SH-SY5Y (cell line): ENCODE results near the gene BZW2.

ENCODE experiments used
- GATA2 ChIP-seq: IDR thresholded peaks from 2 replicates; pipeline ENCODE4 v1.6.1; 2011; ENCODE audit warnings: mild to moderate bottlenecking, low read depth, low read length
- GATA3 ChIP-seq: IDR thresholded peaks from 2 replicates; pipeline ENCODE4 v1.6.1; 2011; ENCODE audit warnings: low read depth, mild to moderate bottlenecking, low read length, moderate library complexity

BZW2 gene

DNA sequence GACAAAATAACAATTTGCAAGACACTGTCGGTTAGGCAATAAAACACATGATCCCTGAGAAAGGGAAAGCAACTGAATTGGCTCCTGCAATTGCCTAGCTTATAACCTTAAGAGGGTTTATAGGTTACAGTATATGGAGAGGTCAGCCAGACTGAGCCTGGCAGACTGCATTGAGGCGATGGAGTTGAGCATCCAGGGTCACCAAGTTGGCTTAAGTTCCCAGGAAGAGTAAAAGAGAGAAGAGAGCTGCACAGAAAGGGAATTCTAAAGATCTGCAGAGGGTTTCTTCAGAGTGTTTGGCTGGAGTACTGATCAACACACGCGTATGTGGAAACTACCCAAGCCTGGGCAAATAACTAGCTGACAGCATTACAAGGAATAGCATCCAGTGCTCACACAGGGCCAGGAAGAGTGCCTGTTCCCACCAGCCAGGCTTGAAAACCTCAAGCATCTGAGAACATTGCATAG is 11.7 kb upstream of the BZW2 start:
- TF ChIP-seq GATA2 (no peak), GATA3 (no peak)

DNA sequence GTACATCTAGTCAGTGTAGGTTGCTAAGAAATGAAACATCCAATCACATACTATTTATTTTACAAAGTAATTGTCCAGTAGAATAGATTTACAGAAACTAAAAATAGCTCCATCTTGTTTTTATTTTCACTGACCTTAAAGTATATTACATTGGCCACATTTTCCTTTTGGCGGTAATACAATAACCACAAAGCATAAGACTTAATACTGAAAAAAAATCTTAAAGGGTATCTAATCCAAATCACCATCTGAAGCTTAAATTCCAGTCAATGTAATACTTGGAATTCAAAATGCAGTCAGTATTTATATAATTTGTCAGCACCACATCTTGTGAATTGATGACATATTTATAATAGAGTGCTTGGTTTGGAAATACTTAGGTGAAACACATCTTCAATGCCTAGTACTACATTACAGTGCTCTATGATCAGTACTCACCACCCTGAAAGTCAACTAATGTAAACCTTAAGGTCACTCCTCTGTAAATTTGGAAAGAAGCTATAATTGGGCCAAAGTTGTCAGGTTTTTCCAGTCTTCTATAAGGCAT is 9.4 kb upstream of the BZW2 start:
- TF ChIP-seq GATA3 (no peak), GATA2 (no peak)

DNA sequence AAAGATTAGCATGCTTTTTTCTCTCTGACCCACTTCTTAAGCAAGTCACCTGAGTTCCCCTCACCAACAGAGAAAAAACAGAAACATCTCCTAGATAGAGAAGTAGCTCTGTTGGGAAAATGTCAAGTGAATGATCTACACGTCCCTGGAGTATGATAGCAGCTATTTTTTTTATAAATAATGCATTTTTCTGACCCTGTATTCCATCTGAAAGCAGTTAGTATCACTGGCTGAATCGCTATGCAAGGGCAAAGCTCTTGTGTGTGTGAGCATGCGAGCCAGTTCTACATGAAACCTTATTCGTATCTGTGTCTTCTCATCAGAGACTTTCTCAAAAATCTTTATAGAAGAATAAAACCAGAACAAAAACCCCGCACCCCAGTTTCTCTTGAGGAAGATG is 8.6 kb upstream of the BZW2 start:
- TF ChIP-seq GATA3 (no peak), GATA2 (no peak)

DNA sequence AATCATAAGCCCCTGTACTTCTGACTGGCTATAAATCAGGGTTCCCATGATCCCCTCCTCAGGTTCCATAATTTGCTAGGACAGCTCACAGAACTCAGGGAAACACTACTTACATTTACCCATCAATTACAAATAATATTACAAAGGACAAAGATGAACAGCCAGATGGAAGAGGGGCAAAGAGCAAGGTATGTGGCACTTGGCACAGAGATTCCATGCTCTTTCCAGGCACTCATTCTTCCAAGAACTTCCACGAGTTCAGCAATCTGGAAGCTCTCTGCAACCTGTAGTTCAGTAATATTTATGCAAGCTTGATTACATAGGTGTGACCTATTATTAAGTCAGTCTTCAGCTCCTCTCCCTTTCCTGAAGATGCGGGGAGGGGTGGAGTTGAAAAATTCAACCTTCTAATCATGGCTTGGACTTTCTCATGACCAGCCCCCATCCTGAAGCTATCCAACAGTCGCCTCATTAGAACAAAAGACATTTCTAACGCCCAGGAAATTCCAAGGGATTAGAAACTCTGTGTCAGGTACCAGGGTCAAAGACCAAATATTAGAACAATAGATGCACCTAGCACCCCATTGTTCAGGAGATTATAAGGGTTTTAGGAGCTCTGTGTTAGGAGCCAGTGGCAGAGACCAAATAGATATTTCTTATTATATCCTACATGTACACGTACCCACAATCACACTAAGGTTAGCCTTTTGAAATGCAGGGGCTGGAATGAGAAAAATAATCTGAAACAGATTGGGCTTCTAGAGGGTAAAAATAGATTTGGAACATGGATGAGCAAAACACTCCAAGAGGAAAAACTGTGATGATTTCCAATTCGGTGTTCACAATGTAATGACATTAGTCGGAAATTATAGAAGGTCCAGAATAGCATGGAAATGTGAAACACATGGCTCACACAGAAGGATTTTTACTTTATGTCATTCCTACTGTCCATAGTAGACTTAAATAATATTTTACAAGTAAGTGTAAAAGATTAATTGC is 7.4 kb upstream of the BZW2 start:
- TF ChIP-seq GATA3 (no peak), GATA2 (no peak)

DNA sequence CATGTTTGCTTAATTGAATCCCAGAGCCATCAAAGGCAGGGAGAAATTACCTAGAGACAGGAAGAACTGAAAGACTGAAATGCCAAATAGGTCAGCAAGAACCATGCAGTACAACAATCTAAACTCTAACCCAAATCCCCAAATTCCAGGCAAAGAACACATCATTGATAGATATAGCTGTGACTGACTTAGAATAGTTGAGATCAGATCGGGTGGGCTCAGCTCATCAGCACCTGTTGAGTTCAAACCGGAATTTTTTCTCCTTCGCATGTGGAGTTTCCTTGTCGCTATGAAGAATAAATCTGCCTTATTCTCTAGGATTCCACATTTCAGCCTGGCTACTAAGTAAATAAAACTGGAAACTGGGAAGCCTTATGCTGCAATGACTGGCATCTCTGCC is 1.8 kb upstream of the BZW2 start:
- no peak for TF ChIP-seq GATA2

DNA sequence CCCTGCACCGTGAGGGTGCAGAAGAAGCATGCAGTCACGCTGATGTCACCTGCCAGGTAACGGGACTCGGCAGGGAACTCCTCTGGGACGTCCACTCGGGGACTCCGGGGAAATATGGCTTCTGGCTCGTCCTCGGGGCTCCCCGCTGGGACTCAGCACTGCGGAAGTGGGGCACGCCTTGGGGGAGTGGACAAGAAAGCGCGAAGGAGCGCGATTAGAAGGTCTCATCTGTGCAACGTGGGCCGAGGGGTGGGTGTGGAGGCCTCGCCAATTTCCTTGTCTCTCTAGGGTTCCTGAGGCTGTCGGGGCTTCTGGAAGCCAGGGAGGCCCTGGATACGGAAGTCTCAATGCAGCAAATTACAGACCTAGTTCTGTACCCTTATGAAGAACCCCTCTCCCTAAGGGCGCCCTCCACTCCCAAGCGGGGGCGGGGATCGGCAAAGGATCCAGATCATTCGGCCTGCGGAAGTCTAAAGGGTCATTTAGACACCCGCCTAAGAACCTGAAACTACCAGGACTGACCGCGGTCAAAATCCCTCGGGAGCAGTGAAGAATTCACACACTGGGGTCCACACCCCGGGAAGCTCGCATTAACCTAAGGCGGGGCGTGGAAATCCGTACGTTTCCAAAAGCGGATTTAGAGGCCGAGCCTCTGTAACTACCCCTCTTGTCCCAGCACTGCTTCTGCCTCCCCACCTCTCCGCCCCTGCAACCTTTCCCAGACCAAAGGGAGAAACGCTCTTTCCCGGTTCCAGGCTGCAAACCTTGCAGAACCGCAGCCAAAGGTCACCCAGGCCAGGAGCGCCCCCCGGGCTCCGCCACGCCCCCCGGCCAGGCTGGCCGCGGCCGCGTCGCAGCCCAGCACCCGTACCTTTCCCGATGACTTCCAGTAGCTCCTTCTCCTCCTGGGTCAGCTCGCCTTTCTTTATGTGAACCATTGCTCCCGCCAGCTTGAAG is 1.1 kb upstream of the BZW2 start:
- TF ChIP-seq GATA3 = no peak
- no peak for TF ChIP-seq GATA2

DNA sequence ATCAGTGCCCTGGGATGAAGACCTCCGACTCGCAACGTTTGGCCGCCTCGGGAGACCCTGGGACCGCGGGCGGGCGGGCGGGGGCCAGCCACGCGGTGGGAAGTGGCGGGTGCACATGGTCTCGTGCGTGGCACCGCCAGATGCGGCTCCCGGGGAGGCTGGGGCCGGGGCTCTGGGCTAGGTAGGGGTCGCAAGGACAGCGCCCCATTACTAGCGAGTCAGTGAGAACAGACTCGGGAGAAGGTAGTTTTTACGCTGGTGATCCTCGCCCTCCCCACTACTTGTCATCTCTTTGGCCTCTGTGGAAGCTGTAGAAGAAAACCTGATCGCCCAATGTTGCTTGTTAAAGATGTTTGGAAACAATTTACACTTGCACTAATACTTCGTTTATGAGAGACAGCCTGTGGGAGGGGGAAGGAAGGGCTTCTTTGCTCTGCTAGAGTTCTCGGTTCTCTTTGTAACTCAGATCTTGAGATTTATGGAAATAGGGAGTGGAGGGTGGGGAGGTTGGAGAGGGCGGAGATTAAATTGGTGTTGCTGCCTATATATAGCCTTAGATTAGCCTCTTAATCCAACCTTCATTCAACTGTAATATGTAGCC is 591 bp downstream of the BZW2 start:
- no peak for TF ChIP-seq GATA2
- no peak for TF ChIP-seq GATA3

DNA sequence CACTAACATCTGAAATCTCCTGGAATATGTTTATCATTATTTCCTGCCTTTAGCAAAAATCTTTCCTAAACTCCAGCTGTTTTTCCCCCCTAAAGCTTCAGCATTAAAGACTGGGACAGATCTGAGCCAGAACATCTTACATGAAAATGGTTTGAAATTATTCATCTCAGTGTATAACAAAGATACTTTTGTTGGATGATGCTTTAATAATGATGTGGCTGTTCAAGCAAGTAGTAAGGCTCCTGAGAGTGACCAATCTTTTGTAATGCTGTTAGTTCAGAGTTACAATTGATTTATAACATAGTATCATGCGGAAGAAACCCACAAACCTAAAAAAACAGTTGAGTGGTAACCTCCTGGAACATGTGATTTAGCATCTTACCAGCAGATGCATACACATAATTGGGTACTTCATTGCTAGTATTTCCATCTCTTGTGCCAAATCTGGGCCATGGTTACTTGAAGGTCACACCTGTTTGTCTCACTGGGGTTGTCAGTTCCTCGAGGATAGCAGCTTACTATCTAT is 1.5 kb downstream of the BZW2 start:
- TF ChIP-seq GATA2 = no peak
- no peak for TF ChIP-seq GATA3

DNA sequence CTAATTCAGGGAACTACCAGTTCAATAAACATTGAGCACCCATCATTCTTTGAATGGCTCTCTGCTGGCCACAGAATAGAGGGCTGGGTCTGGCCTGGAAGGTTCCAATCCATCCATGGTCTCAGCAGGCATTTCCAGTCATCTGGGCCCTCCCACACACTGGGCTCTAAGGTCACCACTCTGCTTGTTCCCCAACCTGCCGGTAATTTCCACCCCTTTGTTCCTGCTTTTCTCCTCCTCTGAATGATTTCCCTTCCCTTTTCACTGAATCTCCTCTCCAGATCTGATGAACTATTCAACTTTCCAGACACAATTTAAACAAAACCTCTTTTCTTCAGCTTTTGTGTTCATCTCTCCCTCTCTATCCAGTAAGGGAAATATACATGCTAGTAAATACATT is 2.6 kb downstream of the BZW2 start:
- TF ChIP-seq GATA2 = no peak
- TF ChIP-seq GATA3 = no peak

DNA sequence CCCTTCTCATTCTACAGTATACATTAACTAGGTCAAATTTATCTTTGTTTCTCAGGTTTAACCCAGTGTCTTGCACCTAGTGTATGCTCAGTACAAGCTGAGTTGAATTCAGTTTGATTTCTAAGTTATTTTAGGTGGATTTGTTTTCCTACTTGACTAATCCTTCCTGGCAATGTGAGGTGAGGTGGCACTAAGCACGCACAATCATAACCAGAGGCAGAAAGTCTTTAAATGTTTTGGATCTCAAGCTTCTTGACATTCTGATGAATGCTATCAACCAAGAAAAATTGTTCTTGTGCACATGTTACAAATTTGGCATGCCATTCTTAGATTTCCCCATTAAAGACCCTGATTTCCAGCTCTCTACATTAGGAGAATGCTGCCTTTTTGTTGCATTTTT is 3.2 kb downstream of the BZW2 start:
- TF ChIP-seq GATA3 (no peak), GATA2 (no peak)

DNA sequence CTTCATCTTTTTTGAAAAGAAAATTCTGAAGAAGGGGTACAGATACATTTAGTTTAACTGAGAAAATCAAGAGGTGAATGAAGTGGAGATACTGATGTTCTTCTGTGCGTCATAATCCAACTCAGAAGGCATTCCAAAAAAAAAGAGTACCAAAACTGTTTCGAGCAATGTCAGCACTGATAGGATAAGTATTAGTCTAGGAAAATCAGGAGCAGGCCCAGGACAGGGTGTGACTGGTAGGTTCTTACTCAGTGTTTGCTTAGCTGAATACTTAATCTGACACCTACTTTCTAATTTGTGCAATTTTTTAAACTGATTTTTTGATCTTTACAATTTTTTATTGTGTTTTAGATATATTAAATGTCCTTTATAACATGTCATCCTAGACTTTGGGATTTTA is 4.3 kb downstream of the BZW2 start:
- TF ChIP-seq GATA3 (no peak), GATA2 (no peak)

DNA sequence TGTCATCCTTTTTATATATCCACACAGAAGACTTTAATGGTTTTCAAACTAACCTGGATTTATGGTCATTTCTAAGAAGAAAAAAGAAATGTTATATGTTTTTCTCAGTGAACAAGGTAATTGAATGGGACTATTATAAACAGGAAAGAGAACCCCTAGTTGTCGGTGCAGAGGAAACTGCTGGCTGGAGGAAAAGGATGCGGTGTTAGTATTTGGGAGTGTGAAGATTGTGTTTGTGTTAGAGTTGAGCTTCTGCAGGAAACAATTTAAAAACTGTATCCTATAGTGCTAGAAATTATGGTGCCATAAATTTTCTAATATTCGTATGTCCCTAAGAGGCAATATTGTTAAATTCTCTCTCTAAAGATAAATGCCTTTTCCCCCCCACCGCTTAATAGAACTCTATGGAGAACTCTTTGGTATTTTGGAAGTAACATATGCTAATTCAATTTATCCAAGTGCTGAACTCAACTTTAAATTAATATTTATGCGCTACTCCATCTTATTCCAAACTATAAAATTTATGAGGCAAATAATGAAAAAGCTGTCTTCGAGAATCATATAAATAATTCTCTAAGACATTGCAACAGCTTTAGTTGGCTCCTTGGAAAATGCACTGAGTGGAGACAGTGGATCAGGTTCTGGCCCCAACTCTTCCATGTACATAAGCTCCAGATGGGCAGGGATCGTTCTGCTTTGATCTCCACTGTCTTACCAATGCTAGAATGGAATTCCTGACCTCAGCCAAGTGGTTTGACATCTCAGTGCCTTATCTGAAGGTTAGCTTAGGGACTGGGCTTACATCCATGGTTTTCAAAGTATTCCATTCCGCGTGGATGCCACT is 5.6 kb downstream of the BZW2 start:
- TF ChIP-seq GATA3 = no peak
- no peak for TF ChIP-seq GATA2

DNA sequence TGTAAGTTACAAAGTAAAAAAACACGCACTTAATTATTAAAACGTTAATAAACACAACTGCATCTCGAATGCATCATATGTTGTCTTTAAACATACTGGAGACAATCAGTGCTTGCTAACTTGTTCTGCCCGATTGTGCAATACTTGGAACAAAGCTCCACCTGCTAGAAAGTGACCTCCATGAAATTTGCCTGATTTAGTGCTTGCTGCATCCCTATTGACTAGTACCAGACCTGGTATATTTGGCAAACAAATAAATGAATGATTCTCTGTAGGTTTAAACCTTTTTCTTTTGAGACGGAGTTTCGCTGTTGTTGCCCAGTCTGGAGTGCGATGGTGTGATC is 6.2 kb downstream of the BZW2 start:
- TF ChIP-seq GATA3 = no peak
- no peak for TF ChIP-seq GATA2
